ENCODE data around the gene RALGPS2.
A peak's percentile ranks its signal among the peaks of the same experiment; 100 is the strongest.
"Not testable (repeated sequence)": the region's sequence is repeated elsewhere in the genome, so short reads cannot be mapped to it uniquely, and the experiment has no call there.

Gene RALGPS2

DNA sequence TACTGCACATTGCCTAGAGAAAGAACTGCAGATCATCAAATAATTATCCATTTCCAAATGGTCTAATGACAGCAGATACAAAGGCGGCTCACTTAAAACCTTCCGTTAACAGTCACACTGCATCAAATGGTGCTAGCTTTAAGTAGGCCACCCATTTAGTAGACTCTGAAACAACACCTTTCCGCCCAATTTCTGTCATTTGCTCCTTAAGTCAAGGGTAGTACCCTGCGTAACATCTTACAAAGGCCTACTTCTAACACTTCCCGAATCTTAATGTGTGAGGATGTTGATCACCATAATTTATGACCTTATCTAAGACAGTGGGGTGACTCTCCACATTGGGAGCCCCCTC, 692 bp upstream of the RALGPS2 start:
- DNase-seq (ENCODE audit: low read depth), result no peak

DNA sequence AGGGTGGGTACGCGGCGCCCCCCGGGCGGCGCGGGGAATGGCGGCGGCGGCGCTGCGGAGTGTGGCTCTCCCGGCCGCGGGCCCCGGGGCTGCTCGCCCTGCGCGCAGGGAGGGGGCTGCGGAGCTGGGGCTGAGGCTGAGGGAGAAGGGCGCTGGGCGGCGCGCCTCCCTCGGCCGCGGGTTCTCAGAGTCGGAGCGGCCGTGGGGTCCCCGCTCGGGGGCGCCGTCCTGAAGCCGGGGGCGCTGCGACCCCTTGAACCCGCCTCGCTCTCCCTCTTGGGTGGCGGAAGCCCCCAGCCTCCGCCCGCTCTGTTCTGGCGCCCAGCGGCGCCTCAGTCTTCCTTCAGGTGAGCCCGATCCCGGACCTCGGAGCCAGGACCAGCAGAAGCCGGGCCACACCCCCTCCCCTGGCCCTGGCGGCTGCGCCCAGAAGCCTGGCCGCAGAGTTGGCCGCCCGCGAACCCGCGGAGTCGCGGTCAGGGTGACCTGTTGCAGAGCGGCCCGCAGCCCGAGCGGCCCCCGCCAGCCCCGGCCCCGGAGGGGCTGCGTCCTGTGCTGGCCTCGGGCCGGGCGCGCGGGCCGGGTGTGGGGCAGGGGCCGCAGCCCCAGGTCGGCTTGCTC, 532 bp downstream of the RALGPS2 start:
- DNase-seq (ENCODE audit: low read depth), result no peak

DNA sequence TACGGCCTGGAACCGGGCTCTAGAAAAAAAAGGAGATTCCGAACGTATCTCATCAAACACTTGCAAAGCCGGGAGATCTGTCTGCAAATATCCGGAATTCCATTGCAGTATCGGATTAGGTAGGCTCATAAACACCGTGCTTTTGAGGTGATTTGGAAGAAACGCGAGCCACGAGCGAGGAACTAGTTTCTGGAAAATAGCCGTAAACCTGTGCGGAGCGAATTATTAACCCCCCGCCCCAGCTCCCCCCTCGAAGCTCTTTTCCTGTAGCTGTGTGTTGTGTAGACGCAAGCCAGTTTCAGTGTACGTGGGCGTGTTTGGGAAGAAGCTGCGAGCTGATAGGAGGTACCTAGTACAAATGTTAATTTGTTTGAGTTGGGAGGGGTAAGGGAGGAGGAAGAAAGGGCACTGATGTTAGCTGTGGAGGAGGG, 1.1 kb downstream of the RALGPS2 start:
- no peak for DNase-seq (ENCODE audit: low read depth)

DNA sequence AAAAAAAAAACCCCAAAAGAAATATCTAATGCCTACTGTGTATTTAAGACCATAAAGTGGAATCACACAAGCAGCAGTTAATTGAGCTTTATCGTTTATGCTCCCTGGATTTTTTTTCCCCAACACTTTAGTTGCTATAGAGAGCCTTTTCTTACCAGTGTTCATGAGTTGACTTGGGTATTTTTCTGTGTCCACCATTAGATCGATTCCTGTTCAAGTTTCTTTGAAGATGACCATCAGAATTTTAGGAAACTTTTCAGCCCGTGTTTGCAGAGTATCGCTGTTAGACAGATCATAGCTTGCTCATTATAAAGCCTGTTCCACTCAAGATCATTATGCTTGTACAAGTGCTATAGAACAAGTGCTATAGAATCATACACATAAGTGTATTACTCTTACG, 1.5 kb downstream of the RALGPS2 start:
- DNase-seq (ENCODE audit: low read depth), result no peak

DNA sequence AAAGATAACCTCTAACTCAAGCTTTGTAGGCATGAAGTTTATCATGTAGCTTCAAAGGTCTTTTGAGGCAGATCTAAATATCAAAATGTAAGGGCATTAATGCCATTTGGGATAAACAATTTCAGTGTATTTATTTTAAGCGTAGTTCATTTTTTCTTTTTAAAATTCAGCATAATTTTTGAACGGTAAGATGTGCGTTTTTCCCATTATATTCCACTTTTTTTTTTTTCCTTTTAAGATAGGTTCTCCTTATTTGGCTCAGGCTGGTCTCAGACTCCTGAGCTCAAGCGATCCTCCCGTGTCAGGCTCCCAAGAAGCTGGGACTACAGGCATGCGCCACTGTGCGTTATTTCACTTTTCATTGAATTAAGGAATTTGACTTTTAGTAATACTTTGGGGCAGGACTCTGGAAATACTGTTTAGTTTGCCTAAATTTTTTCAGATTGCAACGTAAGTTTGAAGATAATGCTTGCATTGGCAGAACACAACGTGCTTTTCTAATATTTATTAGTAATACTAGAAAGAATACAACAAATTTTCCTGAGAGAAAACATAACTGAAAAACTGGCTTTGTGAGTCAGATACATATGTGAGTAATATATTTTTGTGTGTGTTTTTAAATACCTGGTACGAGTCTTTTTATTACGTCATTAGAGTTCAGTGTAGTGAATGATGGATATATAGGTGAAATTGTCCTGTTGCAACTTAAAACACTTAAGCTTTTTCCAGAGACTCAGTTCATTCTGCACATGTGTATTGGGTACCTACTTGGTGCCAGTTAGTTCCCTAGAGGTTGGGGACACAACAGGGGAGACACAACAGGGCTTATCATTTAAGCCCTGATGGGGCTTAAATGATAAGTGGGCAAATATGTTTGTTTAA, 2.2 kb downstream of the RALGPS2 start:
- DNase-seq (ENCODE audit: low read depth), result no peak

DNA sequence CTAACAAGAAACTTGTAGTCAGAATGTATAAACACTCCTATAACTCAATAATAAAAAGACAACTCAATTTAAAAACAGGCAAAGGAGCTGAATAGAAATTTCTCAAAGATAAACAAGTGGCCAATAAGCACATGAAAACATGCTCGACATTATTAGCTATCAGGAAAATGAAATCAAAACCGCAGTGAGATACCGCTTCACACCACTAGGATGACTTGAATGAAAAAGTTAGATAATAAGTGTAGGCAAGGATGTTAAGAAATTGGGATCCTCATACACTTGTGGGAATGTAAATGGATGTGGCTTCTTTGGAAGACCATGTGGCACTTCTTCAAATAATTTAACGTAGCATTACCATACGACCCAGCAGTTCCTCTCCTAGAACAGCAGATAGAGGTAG, 8.9 kb downstream of the RALGPS2 start:
- no peak for DNase-seq (ENCODE audit: low read depth)

DNA sequence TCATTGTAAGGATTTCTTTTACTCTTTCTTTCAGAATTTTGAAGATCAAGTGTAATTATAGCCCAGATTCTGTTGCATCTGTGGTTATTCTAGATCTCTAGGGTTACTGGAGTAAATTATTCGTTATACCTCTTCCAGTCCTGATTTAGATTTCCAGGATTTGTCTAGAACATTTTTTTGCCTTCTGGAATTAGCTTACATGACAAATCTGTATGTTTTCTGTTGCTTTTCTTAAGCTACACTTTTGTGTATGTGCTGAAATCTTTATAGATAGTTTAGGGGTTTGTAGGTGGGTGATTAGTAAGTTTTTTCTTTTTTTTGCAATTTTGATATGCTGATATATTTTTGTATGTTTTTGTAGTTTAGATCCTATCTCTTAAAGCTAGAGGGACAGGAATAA, 13.7 kb downstream of the RALGPS2 start:
- no peak for DNase-seq (ENCODE audit: low read depth)

DNA sequence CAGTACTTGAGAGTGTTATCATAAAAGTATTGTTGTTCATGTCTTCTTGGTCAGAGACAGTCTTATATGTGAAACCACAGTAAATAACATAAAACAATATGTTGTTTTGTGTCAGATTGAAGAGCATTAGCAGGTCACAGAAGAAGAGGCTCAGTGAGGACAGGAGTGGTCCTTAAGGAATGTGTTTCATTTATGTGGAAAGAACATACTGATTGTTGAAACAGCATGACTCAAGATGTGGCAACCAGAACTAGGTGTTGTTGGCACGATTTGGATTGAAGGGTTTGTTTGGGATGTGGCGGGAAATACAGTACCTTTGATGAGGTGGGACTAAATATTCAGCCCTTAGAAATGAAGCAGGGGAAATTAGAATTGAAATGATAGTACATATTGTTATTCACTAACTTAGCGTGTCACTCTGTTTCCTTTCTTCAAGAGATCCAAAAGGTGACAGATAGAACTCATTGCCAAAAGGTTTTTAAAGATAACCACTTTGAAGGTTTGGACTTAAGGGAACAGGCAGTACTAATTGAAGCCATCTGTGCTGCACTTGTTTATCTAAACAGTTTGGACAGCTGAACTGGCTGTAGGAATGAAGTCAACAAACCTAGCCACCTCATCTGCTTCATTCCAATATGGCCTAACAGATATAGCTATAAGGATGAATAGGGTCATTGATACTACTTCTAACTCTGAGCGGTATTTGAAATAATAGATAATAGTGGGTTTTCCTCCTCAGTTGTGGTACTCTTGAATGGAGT, 14.4 kb downstream of the RALGPS2 start:
- no peak for DNase-seq (ENCODE audit: low read depth)

DNA sequence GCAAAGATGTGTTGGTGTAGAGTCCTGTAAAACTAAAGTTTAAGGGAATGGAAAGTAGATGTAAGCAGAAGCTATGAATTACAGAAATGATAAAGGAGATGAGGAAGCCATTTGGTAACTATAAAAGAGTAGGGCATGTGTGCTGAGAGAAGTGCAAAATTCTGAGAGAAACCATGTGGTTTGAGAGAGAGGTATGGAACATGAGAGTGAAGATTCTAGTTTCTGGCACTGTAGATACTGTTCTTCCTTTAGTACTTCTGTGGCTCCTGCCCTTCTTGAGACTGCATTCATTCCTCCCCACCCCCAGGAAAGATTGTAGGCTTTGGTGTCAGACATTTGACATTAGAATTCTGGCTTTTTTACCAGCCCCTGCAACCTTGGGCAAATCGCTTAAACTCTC, 15.4 kb downstream of the RALGPS2 start:
- no peak for DNase-seq (ENCODE audit: low read depth)

DNA sequence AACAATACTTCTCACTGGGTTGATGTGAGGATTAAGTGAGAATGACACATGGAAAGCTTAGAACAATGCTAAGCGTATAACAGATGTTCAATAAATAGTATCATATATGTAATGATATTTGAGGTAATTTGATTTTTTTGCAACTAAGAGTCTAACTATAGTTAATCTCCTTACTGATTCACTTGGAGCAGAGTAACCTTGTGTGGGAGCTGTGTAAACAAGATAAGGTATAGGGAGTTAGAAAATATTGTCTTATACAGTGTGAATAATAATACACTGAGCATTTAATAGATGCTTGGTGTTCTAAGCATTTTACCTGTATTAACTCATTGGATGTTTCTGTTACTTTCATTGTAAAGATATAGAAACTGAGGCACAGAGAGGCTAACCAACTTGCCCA, 15.9 kb downstream of the RALGPS2 start:
- DNase-seq (ENCODE audit: low read depth), result no peak

DNA sequence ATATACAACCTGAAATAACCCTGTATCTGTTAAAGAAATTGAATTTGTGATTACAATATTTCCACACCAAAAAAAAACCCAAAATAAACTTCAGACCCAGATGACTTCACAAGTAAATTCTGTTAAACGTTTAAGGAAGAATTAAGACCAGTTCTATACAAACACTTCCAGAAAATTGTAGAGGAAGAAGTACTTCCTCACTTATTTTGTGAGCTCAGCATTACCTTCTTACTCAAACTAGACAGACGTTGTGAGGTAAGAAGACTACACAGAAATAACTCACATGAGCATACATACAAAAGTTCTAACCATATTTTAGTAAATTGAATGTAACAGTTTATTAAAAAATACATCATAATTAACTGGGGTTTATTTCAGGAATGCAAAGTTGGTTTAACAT, 18.8 kb downstream of the RALGPS2 start:
- no peak for DNase-seq (ENCODE audit: low read depth)

DNA sequence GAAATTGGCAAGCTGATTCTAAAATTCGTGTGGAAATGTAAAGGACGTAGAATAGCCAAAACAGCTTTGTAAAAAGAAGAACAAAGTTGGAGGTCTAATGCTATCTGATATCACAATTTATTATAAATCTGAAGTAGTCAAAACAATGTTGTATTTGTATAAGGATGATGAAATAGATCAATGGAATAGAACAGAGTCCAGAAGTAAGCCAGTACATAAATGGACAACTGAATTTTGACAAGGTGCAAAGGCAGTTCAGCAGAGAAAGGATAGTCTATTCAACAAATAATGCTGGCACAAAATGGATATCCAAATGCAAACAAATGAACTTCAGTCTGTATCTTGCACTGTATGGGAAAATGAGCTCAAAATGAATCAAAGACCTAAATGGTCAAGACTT, 20.2 kb downstream of the RALGPS2 start:
- DNase-seq (ENCODE audit: low read depth), result no peak

DNA sequence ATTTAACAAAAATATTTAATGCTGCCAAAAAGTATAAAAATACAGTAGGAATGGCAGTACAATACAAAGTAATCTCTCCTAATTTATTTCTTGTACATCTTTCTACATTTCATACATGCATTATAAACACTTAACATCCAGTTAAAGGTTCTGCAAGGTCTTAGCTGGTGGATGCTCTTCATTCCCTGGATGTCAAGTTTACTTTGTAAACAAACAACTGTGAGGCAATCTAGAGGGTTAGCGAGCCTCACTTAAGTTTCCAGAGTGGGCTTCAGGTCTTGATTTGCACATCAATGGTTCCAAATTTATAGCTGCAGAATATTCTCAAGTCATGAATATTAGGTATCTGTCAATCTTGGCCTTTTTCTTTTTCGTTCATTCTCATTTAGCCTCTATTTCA, 21.3 kb downstream of the RALGPS2 start:
- DNase-seq (ENCODE audit: low read depth), result no peak

DNA sequence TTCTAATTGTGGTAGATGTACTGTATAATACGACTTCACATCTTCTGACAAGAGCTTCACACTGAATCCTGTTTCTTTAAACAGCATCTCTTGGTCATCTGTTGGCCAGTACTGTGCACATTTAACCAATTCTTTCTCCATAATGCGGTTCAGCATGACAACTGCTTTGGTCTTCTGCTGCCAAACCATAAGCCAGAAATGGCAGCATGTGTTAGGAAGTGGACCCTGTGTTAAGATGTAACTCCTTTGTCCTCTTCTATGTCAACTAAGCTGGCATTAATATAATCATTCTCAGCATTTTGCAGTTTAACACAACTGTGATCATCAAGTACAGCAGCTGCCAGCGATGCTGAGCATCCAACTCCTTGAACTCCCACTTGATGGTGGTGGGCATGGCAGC, 22.3 kb downstream of the RALGPS2 start:
- DNase-seq (ENCODE audit: low read depth), result not testable (repeated sequence)

DNA sequence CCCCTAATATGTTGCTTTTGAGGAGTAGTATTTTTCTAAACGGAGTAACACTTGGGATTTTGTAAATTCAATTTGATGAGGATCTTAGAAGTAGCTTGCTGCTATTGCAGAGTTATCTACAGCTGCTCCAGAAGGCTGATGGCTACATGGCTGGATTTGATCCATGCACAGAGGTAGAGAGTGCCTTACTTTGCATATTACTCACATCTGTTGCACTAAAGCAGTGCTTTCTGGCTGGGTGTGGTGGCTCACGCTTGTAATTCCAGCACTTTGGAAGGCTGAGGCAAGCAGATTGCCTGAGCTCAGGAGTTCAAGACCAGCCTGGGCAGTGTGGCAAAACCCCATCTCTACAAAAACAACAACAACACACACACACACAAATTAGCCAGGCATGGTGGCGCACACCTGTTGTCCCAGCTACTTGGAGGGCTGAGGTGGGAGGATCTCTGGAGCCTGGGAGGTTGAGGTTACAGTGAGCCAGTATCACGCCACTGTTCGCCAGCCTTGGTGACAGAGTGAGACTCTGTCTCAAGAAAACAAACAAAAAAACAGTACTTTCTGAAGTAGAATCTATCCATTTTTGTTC, 24.6 kb downstream of the RALGPS2 start:
- DNase-seq (ENCODE audit: low read depth), result no peak

DNA sequence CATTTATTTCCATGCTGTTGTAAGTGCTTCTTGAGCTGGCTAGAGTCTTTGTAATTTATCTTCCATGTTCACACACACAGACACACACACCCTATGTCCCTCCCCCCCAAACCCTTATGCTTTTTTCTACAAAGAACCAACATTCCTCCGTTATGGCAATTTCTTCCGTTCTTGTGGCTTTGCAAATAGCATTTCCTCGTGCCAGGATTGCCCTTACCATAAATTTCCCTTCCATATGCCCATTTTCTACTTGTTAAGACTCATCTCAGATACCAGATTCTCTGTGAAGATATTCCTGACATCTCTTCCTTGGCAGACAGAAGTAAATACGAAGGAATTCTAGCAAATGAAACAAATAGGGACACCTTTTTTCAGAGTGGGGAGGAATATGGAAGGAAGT, 26.0 kb downstream of the RALGPS2 start:
- DNase-seq (ENCODE audit: low read depth), result no peak

DNA sequence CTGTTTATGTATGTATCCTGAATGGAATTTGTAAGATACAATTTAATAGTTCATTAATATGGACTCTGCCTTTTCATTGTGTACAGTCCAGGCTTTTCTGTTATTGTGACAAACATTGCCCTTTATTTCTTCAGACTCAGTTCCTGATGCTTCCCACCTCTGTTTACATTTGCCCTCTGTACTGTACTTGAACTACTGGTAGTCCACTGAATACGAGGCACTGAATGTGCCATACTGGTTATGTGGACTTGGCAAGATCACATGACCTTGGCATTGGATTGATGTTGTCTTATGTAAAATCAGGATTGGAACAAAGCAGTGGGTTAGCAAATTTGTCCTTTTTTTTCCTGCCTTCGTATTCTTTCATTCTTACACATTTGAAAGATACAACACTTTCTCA, 27.8 kb downstream of the RALGPS2 start:
- no peak for DNase-seq (ENCODE audit: low read depth)

DNA sequence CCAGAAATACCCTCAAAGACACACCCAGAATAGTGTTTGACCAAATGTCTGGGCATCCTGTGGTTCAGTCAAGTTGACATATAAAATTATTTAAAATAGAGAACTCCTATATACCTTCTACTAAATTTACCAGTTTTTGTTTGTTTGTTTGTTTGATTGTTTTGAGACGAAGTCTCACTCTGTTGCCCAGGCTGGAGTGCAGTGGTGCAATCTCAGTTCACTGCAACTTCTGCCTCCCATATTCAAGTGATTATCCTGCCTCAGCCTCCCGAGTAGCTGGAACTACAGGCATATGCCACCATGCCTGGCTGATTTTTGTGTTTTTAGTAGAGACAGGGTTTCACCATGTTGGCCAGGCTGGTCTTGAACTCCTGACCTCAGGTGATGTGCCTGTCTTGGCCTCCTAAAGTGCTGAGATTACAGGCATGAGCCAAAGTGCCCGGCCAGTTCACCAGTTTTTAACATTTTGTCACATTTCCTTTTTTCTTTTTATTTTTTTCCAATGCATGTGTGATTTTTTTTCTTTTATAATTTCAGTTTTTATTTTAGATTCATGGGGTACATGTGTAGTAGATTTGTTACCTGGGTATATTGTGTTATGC, 29.7 kb downstream of the RALGPS2 start:
- not testable (repeated sequence) for DNase-seq (ENCODE audit: low read depth)

DNA sequence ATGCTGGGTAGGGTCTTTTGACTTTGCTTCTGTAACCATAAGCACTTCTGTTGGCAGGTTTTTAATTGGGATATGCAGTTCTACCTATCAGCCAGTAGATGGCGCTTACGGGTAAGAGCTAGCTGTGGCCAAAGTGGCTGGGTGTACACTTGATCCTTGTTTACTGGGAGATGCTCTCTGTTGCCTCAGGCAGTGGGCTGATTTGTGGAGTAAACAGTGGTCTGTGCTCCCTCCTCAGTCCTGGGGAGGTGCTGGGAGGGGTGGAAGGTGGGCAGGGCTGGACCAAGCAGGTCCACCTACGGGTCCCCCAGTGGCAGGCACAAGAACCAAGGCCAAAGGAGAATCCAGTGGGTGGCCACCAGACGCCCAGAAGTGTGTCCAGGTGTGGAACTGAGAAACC, 43.4 kb downstream of the RALGPS2 start:
- DNase-seq (ENCODE audit: low read depth), result peak; percentile 39

DNA sequence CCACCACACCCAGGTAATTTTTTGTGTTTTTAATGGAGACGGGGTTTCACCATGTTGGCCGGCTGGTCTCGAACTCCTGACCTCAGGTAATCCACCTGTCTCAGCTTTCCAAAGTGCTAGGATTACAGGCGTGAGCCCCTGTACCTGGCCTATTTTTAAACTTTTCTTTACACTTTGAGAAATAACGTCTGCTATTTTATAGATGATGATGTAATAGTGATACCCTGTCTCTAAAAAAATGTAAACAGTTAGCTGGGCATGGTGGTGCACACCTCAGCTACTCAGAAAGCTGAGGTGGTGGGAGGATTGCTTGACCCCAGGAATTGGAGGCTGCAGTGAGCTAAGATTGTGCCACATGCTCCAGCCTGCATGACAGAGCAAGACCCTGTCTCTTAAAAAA, 47.9 kb downstream of the RALGPS2 start:
- no peak for DNase-seq (ENCODE audit: low read depth)

DNA sequence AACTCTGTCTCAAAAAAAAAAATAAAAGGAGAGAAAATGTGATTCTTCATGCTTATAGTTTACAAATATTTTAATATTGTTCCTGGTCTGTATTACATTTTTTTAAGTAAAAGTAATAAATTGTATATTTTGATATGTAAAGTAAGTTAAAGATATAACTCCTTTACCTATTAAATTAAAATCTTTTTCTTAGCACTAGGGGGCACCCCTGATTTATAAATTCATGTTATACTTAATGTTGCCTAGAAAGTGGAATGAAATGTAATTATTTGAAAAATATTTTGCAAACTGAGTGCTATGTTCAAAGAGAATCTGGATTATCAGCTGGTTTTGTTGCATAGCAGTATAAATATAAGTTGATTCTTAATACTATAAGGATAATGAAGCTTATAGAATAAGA, 49.2 kb downstream of the RALGPS2 start:
- no peak for DNase-seq (ENCODE audit: low read depth)

DNA sequence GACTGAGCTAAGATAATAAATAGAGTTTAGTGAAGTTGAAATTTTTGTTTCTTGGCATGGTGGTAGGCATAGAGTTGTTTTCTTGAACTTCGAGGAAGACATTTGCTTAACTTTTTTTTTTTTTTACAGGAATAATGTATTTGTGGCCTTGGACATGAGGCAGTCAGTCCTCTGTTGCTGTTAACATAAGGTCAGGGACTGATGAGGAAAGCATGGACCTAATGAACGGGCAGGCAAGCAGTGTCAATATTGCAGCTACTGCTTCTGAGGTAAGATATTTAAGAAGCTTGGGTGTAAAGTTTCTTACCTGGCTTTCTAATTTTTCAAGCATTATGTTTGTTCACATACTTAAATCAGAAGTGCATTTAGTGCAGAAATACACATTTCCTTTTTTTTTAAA, 51.5 kb downstream of the RALGPS2 start:
- DNase-seq (ENCODE audit: low read depth), result no peak
